Parathyroid adenoma (tissue), 2 donors: ENCODE results near the gene OR6N2.

Source experiments
- H2AFZ ChIP-seq: fragments of 300-600 bp; sonication (generic); one replicate; pipeline ENCODE4 v1.7.0; 2017; ENCODE audit warnings: antibody characterized with exemption, mild to moderate bottlenecking
- H3K27ac ChIP-seq: fragments of 300-600 bp; sonication (generic); one replicate; pipeline ENCODE4 v1.7.0; 2017
- H3K27me3 ChIP-seq: fragments of 300-600 bp; sonication (generic); one replicate; pipeline ENCODE4 v1.7.0; 2017; ENCODE audit warnings: low read length; ENCODE audit not compliant: control insufficient read depth, insufficient read depth
- H3K36me3 ChIP-seq: fragments of 300-600 bp; sonication (generic); one replicate; pipeline ENCODE4 v1.7.0; 2017; ENCODE audit warnings: low read length; ENCODE audit not compliant: control insufficient read depth, insufficient read depth
- H3K4me1 ChIP-seq: fragments of 300-600 bp; sonication (generic); one replicate; pipeline ENCODE4 v1.7.0; 2017; ENCODE audit warnings: control low read depth
- H3K4me2 ChIP-seq: fragments of 300-600 bp; sonication (generic); one replicate; pipeline ENCODE4 v1.7.0; 2017; ENCODE audit warnings: low read length
- H3K4me3 ChIP-seq: fragments of 300-600 bp; sonication (generic); one replicate; pipeline ENCODE4 v1.7.0; 2017; ENCODE audit warnings: low read depth, low read length
- H3K79me2 ChIP-seq: fragments of 300-600 bp; sonication (generic); one replicate; pipeline ENCODE4 v1.7.0; 2017; ENCODE audit warnings: control low read depth
- H3K9ac ChIP-seq: fragments of 300-600 bp; sonication (generic); one replicate; pipeline ENCODE4 v1.7.0; 2017; ENCODE audit warnings: mild to moderate bottlenecking
- H3K9me3 ChIP-seq: fragments of 300-600 bp; sonication (generic); one replicate; pipeline ENCODE4 v1.7.0; 2017; ENCODE audit warnings: low read length; ENCODE audit not compliant: control insufficient read depth
- CTCF ChIP-seq: fragments of 300-600 bp; sonication (generic); IDR thresholded peaks from one replicate; pipeline ENCODE4 v1.7.0; 2017; ENCODE audit warnings: antibody characterized with exemption, mild to moderate bottlenecking
- donor health status: primary hyperparathyroidism.

The OR6N2 gene

GRCh38 chr1:158818975-158819431 is 38.0 kb upstream of the OR6N2 start:
- Histone ChIP-seq H3K9ac (no peak overlapping the region), H3K36me3 (no peaks in the 10 kb centered on the region), H3K27me3 (no peaks in the 10 kb centered on the region), H3K79me2 (no peaks in the 10 kb centered on the region), H3K9me3 (no peaks in the 10 kb centered on the region), H3K4me2 (no peak overlapping the region), H2AFZ (no peak overlapping the region), H3K4me3 (no peak overlapping the region), H3K27ac (no peak overlapping the region), H3K4me1 (no peaks in the 10 kb centered on the region)
- TF ChIP-seq CTCF: no peak

GRCh38 chr1:158818560-158818959 is 37.6 kb upstream of the OR6N2 start:
- Histone ChIP-seq H3K4me3 (no peak overlapping the region), H3K9me3 (no peaks in the 10 kb centered on the region), H3K36me3 (no peaks in the 10 kb centered on the region), H3K9ac (no peak overlapping the region), H3K27me3 (no peaks in the 10 kb centered on the region), H3K4me2 (no peak overlapping the region), H3K79me2 (no peaks in the 10 kb centered on the region), H2AFZ (no peak overlapping the region), H3K4me1 (no peaks in the 10 kb centered on the region), H3K27ac (no peak overlapping the region)
- TF ChIP-seq CTCF: no peak

GRCh38 chr1:158814970-158815369 is 34.0 kb upstream of the OR6N2 start:
- no peaks in the 10 kb centered on the region for H3K4me1 ChIP-seq
- TF ChIP-seq CTCF: no peak
- no peaks in the 10 kb centered on the region for H3K27me3 ChIP-seq
- no peak overlapping the region for H3K9ac ChIP-seq
- no peak overlapping the region for H3K4me2 ChIP-seq
- H2AFZ ChIP-seq: no peak overlapping the region
- no peak overlapping the region for H3K4me3 ChIP-seq
- no peaks in the 10 kb centered on the region for H3K79me2 ChIP-seq
- no peak overlapping the region for H3K27ac ChIP-seq
- H3K9me3 ChIP-seq: no peaks in the 10 kb centered on the region
- no peaks in the 10 kb centered on the region for H3K36me3 ChIP-seq

GRCh38 chr1:158813164-158813563 is 32.2 kb upstream of the OR6N2 start:
- Histone ChIP-seq H3K27ac (no peak overlapping the region), H3K4me3 (no peak overlapping the region)
- TF ChIP-seq CTCF: no peak

GRCh38 chr1:158812336-158812735 is 31.3 kb upstream of the OR6N2 start:
- Histone ChIP-seq H3K4me1 (no peaks in the 10 kb centered on the region), H3K79me2 (no peaks in the 10 kb centered on the region), H3K9ac (no peak overlapping the region), H3K27me3 (no peaks in the 10 kb centered on the region), H3K36me3 (no peaks in the 10 kb centered on the region), H3K27ac (no peak overlapping the region), H3K4me3 (no peak overlapping the region), H3K9me3 (no peaks in the 10 kb centered on the region), H3K4me2 (no peak overlapping the region), H2AFZ (no peak overlapping the region)
- no peak for TF ChIP-seq CTCF

More at GRCh38 chr1:158813164-158813563, 32.2 kb upstream of the OR6N2 start:
- Histone ChIP-seq H2AFZ (no peak overlapping the region), H3K9ac (no peak overlapping the region), H3K79me2 (no peaks in the 10 kb centered on the region), H3K36me3 (no peaks in the 10 kb centered on the region), H3K9me3 (no peaks in the 10 kb centered on the region), H3K27me3 (no peaks in the 10 kb centered on the region), H3K4me2 (no peak overlapping the region), H3K4me1 (no peaks in the 10 kb centered on the region)
